HG03060 (cell line): ENCODE data around the gene GGNBP2.

Experiments used
- ATAC-seq: cut with Tn5 transposase; IDR thresholded peaks from one replicate; pipeline ENCODE4 v1.9.1; 2021; ENCODE audit warnings: low read depth, moderate number of reproducible peaks; ENCODE audit not compliant: unreplicated experiment

Gene GGNBP2

GRCh38 chr17:36514856-36515255, 29.9 kb upstream of the GGNBP2 start:
- ATAC-seq = no peak

GRCh38 chr17:36515837-36516236, 28.9 kb upstream of the GGNBP2 start:
- no peak for ATAC-seq

GRCh38 chr17:36523113-36523512, 21.6 kb upstream of the GGNBP2 start:
- no peak for ATAC-seq

- no peak for ATAC-seq
Measured at GRCh38 chr17:36524428-36524876, 20.3 kb upstream of the GGNBP2 start.

DNA sequence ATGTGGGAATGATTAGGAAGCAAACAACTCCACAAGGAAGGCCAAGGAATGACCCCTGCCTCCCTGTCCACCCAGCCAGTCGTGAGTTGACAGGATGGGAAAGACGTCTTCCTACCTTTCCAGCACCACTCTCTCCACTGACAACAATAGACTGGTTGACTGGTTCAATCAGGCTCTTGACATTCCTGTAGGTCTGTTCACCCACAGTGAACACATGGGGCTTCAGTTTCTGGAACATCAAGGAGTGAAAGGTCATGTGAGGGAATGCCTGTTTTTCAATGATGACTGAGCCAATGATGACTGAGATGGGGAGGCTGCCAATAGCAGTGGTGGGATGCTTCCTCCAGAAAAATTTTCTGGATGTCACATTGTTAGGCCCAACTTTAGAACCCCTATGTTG, 19.6 kb upstream of the GGNBP2 start:
- ATAC-seq = no peak

GRCh38 chr17:36525888-36526287, 18.8 kb upstream of the GGNBP2 start:
- ATAC-seq = no peak

DNA sequence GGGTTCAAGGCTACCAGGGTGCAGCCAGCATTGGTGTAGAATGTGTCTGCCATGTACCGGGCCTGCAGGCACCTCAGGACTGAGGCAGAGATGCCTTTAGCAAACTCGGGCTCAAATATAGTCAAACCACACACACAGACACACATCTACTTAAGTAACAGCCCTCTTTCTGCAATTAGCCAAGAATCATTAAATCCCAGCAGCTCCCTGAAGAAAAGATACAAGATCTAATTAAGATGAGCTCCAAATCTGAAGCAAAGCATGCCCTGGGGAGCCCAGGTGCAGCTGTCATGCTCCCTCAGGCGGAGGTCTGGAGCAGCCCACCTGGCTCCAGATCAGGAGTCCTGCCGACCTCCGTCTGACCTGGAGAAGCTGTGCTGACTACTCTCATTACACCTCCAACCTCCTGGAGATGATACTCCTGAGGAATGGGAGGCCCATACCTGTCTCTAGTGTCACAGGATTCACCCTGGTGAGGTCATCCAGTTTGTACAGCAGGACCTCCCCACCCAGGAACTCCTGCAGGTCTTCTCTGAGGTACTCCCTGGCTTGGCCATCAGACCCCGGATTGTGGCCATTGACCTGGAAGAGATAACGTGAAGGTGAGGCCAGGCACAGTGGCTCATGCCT, 17.0 kb upstream of the GGNBP2 start:
- ATAC-seq = no peak

- ATAC-seq = no peak
Measured at GRCh38 chr17:36529121-36529520, 15.6 kb upstream of the GGNBP2 start.

DNA sequence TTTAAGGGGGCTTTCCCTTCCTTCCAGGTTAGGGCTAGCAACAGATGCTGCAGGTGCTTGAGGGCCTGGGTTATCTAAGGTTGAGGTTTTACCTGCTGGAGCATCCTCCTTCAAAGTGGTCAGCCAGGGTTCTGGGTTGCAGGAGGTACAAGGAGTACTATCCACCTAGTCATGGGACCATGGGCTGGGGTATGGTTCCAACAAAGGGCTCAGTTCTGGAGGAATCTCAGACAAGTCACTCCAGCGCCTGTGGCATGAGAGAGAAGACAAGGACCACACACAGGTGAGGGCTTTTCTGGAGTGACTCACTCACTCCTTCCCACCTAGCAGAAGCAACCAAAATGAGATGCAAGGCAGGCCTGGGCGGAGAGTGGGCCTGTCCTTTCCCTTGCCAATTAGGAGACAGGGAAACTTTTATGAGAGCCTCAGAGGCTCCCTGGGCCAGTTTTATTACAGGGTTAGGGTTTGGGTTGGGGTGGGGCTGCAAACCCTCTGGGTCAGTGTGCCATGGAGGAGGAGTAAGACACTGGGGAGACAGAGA, 12.2 kb upstream of the GGNBP2 start:
- ATAC-seq = no peak

- no peak for ATAC-seq
Measured at GRCh38 chr17:36533935-36534839, 10.5 kb upstream of the GGNBP2 start.

DNA sequence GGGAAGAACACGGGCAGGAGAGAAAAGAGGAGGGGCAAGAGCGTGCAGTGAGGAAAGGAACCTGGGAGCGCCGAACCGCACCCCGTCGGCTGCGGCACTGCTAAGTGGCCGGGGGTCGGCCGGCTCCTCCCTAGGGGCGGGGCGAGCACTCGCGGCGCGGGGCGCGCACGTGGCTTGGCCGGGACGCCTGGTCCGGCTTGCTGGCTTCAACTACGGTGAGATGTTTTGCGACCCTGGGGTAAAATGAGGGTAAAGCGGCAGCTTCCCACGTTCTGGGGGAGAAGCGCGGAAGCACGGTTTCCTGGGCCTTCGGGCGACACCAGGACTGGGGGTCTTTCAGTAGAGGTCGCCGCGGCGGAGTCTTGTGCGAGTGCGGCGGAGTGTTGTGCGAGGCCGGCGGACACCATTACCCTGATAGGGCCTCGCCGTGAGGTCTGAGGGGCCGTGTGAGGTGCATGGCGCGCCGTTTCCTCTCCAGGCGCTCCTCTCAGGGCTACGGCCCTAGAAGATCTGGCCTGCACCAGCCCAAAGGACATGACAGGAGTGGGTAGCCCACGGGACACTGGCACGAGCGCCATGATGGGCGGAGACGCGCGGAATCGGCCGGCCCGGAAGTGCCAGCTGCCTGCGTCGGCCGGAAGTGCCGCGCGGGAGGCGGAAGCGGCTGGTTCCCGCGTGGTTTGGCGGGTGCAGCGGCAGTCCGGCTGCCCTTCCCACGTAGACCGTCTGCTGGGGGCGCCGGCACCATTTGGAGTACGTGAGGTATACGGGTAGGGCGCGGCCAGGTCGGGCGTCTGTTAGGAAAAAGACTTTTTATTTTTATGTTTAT, 9.7 kb upstream of the GGNBP2 start, which contains the start of the genes MYO19 and PIGW:
MYO19 (minus strand) TSS at position 29 of the 829 bp plus-strand sequence. CDS start 2,330 bp downstream, outside the sequence.
PIGW (plus strand) TSS at position 148 of the 829 bp plus-strand sequence. CDS start 2,115 bp downstream, outside the sequence.
- ATAC-seq = no peak

- ATAC-seq = no peak
Measured at GRCh38 chr17:36535669-36536081, 9.0 kb upstream of the GGNBP2 start.

- no peak for ATAC-seq
Measured at GRCh38 chr17:36540696-36541095, 4.0 kb upstream of the GGNBP2 start.

DNA sequence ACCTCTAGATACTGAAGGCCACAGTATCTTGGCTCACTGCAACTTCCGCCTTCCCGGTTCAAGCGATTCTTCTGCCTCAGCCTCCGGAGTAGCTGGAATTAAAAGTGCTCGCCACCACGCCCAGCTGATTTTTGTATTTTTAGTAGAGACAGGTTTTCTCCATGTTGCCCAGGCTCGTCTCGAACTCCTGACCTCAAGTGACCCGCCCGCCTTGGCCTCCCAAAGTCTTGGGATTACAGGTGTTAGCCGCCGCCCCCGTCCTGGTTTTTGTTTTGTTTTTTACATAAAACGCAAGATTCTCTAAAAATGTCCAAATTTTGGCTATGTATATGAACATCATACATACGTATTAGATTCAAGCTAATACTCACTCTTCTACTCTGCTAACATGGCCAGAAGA, 2.0 kb upstream of the GGNBP2 start:
- no peak for ATAC-seq

DNA sequence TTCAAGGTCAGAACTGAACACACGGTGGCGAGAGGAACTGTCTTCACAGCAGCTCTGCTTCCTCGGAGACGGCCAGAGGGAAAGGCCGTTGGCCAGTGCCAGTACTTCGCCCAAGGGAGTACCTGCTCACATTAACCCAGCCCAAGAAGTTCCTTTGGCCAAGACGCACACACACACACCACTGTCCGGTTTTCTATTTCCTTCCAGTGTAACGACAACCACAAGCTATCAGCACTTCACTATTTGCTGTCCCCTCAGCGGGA, 744 bp upstream of the GGNBP2 start:
- no peak for ATAC-seq

DNA sequence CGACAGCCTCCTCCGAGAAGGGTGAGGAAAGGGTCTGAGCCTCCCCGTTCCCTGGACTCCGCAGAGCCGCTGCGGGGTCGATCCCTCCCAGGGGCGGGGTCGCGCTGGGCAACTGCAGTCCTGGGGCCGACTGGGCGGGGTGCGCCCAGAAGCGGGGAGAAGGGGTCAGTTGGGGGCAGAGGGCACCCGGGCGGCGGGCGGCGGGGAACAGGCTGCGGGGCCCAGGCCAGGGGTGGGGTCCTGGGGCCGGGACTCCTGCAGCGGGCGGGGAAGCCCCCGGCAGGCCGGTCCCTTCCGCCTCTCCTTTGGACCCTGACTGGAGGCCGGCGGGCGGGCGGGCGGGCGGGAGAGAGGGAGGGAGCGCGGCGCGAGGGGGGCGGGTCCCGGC, 352 bp downstream of the GGNBP2 start:
- ATAC-seq = peak; percentile 18

GRCh38 chr17:36545465-36546417, 1.0 kb downstream of the GGNBP2 start:
- ATAC-seq = peak; percentile 46

DNA sequence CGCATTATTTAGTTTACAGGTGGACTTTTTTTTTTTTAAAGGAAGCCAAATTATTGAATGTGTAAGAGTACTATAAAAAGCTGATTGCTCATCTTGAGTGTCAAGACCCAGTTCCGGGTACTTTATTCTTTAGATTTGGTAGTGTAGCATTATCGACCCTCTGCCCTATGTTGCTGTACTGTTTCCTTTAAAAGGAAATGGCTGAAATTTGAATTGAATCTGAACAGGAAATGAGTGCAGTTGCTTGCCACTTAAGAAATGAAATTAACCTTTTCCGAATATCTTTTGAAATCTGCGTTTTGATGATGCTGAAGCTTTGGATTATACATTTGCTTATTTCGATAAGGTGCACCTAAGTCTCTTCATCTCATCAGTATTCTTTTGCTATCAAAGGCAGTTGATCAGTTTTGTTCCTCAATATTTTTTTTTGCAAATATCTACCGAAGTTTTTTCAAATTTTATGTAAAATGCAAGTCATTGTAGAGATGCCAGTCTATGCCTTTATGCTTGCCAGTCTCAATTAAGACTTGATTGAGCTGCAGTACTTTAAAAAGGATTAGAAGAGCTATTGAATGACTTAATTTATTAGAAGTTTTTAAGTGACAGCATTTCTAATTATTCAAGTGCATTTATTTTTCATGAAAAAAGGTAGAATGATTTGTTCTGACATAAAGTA, 1.8 kb downstream of the GGNBP2 start:
- no peak for ATAC-seq

- no peak for ATAC-seq
Measured at GRCh38 chr17:36547776-36548175, 3.1 kb downstream of the GGNBP2 start.
